ENCODE results near the gene SPNS2.

Gene SPNS2

DNA sequence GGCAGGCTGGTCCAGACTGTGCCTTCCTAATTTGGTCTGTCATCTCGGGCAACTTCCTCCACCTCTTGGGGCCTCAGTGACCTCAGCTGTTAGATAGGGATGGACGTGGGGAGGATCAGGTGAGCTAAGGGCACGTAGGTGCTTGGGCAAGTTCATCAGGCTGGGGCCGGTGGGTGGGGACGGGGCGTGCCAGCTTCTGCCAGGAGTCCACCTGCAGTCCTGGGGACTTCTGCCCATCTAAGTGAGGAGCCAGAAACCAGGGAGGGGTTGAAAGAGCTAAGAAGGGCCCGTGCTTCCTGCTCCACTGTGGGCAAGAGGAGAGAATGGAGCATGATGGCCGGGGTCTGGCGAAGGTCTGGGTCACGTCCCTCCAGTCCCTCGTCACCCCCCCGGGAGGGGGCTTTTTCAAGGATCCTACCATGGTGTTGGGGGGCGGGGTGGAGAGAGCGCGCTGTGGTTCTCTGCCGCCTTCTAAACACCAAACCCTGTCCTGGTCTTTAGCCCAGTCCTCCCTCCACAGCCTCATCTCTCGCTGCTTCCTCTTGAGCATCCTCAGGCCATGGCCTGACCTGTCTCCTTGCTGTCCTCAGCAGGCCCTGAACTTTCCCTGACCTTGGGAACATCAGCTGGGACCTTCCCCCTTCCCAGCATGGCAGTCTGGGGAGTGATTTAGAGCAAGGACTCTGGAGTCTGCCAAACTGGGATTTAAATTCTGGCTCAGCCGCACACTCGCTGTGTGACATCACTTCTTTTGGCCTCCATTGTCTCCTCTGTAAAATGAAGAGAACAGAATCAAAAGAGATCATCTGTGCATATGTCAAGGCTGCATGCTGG is 21.6 kb downstream of the SPNS2 start:
- TF ChIP-seq, protein P1, sequence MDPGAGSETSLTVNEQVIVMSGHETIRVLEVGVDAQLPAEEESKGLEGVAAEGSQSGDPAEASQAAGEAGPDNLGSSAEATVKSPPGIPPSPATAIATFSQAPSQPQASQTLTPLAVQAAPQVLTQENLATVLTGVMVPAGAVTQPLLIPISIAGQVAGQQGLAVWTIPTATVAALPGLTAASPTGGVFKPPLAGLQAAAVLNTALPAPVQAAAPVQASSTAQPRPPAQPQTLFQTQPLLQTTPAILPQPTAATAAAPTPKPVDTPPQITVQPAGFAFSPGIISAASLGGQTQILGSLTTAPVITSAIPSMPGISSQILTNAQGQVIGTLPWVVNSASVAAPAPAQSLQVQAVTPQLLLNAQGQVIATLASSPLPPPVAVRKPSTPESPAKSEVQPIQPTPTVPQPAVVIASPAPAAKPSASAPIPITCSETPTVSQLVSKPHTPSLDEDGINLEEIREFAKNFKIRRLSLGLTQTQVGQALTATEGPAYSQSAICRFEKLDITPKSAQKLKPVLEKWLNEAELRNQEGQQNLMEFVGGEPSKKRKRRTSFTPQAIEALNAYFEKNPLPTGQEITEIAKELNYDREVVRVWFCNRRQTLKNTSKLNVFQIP (CRISPR knock-in tag; IDR thresholded peaks at IDR 0.05; ENCODE audit: borderline replicate concordance, low read depth) = no peak
- TF ChIP-seq TCF4 (CRISPR knock-in tag; IDR thresholded peaks at IDR 0.05; ENCODE audit: borderline replicate concordance) (no peak), ZFP3 (CRISPR knock-in tag; IDR thresholded peaks at IDR 0.05) (no peak), ISL1 (CRISPR knock-in tag; IDR thresholded peaks at IDR 0.05) (no peak), ZC3H10 (CRISPR knock-in tag; IDR thresholded peaks at IDR 0.05) (no peak), ZNF70 (CRISPR knock-in tag; IDR thresholded peaks at IDR 0.05) (no peak), ZNF565 (CRISPR knock-in tag; conservative IDR thresholded peaks at IDR 0.05; ENCODE audit: low read depth) (no peak)
- TF ChIP-seq, protein P2, sequence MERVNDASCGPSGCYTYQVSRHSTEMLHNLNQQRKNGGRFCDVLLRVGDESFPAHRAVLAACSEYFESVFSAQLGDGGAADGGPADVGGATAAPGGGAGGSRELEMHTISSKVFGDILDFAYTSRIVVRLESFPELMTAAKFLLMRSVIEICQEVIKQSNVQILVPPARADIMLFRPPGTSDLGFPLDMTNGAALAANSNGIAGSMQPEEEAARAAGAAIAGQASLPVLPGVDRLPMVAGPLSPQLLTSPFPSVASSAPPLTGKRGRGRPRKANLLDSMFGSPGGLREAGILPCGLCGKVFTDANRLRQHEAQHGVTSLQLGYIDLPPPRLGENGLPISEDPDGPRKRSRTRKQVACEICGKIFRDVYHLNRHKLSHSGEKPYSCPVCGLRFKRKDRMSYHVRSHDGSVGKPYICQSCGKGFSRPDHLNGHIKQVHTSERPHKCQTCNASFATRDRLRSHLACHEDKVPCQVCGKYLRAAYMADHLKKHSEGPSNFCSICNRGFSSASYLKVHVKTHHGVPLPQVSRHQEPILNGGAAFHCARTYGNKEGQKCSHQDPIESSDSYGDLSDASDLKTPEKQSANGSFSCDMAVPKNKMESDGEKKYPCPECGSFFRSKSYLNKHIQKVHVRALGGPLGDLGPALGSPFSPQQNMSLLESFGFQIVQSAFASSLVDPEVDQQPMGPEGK (CRISPR knock-in tag; IDR thresholded peaks at IDR 0.05; ENCODE audit: borderline replicate concordance) = no peak
- TF ChIP-seq, protein P3, sequence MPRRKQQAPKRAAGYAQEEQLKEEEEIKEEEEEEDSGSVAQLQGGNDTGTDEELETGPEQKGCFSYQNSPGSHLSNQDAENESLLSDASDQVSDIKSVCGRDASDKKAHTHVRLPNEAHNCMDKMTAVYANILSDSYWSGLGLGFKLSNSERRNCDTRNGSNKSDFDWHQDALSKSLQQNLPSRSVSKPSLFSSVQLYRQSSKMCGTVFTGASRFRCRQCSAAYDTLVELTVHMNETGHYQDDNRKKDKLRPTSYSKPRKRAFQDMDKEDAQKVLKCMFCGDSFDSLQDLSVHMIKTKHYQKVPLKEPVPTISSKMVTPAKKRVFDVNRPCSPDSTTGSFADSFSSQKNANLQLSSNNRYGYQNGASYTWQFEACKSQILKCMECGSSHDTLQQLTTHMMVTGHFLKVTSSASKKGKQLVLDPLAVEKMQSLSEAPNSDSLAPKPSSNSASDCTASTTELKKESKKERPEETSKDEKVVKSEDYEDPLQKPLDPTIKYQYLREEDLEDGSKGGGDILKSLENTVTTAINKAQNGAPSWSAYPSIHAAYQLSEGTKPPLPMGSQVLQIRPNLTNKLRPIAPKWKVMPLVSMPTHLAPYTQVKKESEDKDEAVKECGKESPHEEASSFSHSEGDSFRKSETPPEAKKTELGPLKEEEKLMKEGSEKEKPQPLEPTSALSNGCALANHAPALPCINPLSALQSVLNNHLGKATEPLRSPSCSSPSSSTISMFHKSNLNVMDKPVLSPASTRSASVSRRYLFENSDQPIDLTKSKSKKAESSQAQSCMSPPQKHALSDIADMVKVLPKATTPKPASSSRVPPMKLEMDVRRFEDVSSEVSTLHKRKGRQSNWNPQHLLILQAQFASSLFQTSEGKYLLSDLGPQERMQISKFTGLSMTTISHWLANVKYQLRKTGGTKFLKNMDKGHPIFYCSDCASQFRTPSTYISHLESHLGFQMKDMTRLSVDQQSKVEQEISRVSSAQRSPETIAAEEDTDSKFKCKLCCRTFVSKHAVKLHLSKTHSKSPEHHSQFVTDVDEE (CRISPR knock-in tag; IDR thresholded peaks at IDR 0.05) = no peak

DNA sequence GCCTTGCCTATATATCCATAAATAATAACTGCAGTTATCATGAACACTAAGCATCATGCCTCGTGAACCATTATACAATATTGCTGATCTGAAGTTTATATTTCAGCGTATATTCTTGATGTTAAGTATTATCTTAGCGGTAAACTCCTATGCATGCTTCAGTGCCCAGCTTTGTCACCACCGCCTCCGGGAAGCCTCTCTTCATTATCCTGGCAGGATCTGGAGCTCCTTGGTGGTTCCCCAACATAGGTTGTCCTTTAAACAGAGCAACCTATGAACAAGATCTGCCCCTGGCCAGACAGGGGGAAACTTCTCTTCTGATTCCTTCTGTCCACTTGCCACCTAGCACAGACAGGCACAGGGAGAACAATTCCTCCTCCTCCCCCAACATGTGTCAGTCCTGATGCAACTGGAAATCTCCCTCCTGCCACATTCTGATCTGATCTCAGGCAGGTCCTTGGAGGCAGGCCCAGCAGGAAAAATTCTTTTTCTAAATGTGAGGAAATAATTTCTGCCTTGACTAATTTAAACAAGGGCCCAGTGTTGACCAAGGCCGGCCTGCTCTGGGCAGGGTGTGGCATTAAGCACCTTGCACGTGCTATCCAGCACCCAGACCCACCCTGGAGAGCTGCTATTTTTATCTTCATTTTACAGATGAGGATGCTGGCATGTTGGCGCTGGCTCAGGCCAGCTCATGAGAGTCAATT is 22.4 kb downstream of the SPNS2 start:
- TF ChIP-seq SNAI2 (CRISPR knock-in tag; IDR thresholded peaks at IDR 0.05) (no peak), ZFP3 (CRISPR knock-in tag; IDR thresholded peaks at IDR 0.05) (peak; percentile 99)
- ATAC-seq = no peak

More for the DNA sequence above, 21.6 kb downstream of the SPNS2 start:
- no peak for ATAC-seq

DNA sequence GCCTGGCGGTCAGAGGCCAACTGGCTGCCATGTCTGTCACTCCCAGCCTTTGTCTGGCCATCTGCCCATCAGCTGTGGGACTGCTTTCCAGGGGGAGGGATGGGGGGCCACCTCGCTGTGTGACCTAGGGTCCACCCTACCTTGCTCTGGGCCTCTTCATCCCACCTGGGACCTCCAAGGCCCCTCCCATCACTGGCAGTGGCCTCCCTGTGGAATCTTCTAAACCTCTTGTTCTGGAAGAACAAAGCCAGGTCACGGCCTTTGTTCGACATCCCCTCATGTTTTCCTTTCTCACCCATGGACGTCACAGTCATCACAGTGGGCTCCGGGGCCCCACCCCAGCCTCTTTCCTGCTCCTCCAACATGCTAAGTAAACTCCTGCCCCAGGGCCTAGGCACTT is 24.0 kb downstream of the SPNS2 start:
- TF ChIP-seq ZC3H10 (CRISPR knock-in tag; IDR thresholded peaks at IDR 0.05) (no peak), ISL1 (CRISPR knock-in tag; IDR thresholded peaks at IDR 0.05) (no peak), BACH2 (CRISPR knock-in tag; IDR thresholded peaks at IDR 0.05; ENCODE audit: borderline replicate concordance) (no peak)
- TF ChIP-seq, protein P4, sequence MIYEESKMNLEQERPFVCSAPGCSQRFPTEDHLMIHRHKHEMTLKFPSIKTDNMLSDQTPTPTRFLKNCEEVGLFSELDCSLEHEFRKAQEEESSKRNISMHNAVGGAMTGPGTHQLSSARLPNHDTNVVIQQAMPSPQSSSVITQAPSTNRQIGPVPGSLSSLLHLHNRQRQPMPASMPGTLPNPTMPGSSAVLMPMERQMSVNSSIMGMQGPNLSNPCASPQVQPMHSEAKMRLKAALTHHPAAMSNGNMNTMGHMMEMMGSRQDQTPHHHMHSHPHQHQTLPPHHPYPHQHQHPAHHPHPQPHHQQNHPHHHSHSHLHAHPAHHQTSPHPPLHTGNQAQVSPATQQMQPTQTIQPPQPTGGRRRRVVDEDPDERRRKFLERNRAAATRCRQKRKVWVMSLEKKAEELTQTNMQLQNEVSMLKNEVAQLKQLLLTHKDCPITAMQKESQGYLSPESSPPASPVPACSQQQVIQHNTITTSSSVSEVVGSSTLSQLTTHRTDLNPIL (CRISPR knock-in tag; IDR thresholded peaks at IDR 0.05; ENCODE audit: low read depth) = no peak
- TF ChIP-seq, protein P1 (CRISPR knock-in tag; IDR thresholded peaks at IDR 0.05; ENCODE audit: borderline replicate concordance, low read depth) = no peak
- ATAC-seq = no peak

DNA sequence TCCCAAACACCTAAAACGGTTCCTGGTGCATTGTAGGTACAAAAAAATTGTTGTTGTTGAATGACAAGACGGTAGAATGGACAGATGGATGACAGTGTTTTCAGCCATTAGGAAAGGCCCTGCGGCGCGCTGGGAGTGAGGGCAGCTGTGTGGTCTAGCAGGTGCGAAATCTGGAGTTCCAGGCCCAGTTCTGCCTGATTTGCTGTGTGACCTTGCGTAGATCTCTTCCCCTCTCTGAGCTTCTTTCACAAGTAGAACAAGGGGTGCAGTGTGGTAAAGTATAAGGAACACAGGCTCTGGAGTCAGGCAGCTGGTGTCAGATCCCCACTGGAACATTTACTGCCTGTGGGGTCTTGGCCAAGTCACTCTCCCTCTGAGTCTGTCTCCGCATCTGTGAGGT is 25.3 kb downstream of the SPNS2 start:
- ATAC-seq = no peak
- TF ChIP-seq ZNF565 (CRISPR knock-in tag; conservative IDR thresholded peaks at IDR 0.05; ENCODE audit: low read depth) (no peak), RARB (CRISPR knock-in tag; IDR thresholded peaks at IDR 0.05) (no peak), TOX (CRISPR knock-in tag; IDR thresholded peaks at IDR 0.05; ENCODE audit: borderline replicate concordance) (no peak), ZNF8 (CRISPR knock-in tag; IDR thresholded peaks at IDR 0.05) (no peak), ISL1 (CRISPR knock-in tag; IDR thresholded peaks at IDR 0.05) (no peak), ARNTL (CRISPR knock-in tag; IDR thresholded peaks at IDR 0.05; ENCODE audit: borderline replicate concordance, low read depth) (no peak), ZFP30 (CRISPR knock-in tag; IDR thresholded peaks at IDR 0.05) (no peak), ESRRG (CRISPR knock-in tag; IDR thresholded peaks at IDR 0.05) (no peak)
- TF ChIP-seq, protein P2 (CRISPR knock-in tag; IDR thresholded peaks at IDR 0.05; ENCODE audit: borderline replicate concordance) = no peak
- TF ChIP-seq, protein P3 (CRISPR knock-in tag; IDR thresholded peaks at IDR 0.05) = no peak
